ENCODE measurements around the gene UBTD2.

The UBTD2 gene

DNA sequence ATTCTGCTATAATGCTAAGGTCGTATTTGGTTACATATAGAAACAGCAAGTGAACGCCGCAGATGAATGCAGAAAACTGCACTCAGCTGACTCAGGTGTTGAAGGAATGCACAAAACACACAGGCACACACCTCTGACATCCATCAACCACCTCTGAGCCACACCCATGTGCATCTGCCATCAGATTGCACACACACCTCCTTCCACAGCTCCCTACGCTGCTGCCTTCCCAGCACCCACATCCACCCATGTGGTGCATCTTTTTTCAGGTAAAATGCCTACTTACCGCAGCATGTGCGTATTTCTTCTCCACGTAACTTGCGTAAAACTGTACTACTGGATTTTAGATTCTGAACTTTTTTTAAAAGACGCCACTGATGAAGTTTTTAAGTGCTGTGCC is 102.6 kb downstream of the UBTD2 start:
- TF ChIP-seq, protein P1, sequence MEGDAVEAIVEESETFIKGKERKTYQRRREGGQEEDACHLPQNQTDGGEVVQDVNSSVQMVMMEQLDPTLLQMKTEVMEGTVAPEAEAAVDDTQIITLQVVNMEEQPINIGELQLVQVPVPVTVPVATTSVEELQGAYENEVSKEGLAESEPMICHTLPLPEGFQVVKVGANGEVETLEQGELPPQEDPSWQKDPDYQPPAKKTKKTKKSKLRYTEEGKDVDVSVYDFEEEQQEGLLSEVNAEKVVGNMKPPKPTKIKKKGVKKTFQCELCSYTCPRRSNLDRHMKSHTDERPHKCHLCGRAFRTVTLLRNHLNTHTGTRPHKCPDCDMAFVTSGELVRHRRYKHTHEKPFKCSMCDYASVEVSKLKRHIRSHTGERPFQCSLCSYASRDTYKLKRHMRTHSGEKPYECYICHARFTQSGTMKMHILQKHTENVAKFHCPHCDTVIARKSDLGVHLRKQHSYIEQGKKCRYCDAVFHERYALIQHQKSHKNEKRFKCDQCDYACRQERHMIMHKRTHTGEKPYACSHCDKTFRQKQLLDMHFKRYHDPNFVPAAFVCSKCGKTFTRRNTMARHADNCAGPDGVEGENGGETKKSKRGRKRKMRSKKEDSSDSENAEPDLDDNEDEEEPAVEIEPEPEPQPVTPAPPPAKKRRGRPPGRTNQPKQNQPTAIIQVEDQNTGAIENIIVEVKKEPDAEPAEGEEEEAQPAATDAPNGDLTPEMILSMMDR (IDR thresholded peaks at IDR 0.05; ENCODE audit: extremely low read depth, missing control alignments): no peak
- DNase-seq (ENCODE audit: low spot score): no peak

GRCh38 chr5:172178991-172179989 is 104.3 kb downstream of the UBTD2 start:
- TF ChIP-seq, protein P1 (IDR thresholded peaks at IDR 0.05; ENCODE audit: extremely low read depth, missing control alignments): no peak
- DNase-seq (ENCODE audit: low spot score): peak; percentile 57

DNA sequence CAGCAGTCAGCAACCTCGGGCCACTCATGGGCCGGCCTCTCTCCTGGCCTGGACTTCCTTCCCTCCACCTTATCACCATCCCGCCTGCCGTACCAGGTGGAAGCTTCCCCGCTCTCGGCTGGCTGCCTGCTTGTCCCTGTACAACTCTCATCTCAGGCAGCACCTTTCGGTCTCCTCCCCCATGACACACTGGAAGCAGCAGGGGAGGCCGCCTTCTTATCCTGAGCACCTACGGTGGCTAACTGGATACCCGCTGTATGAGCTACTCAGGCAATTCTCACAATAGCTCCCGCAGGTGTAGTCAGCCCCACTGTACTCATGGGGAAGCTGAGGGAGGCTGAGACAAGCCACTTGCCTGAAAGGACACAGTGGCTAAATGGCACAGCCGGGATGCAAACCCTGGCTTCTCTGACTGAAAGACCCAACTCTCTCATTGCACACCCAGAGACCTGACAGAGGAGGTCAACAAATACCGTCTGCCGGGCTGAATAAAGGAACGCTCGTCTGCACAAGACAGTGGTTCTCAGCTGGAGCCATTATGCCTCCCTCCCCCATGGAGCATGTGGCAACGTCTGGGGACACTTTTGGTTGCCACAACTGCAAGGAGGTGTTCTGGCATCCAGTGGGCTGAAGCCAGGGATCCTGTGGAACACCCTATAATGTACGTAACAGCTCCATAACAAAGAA is 105.1 kb downstream of the UBTD2 start:
- TF ChIP-seq, protein P1 (IDR thresholded peaks at IDR 0.05; ENCODE audit: extremely low read depth, missing control alignments): no peak
- DNase-seq (ENCODE audit: low spot score): no peak

- TF ChIP-seq, protein P1 (IDR thresholded peaks at IDR 0.05; ENCODE audit: extremely low read depth, missing control alignments): no peak
- no peak for DNase-seq (ENCODE audit: low spot score)
Observed at GRCh38 chr5:172177176-172177575, 106.4 kb downstream of the UBTD2 start.

DNA sequence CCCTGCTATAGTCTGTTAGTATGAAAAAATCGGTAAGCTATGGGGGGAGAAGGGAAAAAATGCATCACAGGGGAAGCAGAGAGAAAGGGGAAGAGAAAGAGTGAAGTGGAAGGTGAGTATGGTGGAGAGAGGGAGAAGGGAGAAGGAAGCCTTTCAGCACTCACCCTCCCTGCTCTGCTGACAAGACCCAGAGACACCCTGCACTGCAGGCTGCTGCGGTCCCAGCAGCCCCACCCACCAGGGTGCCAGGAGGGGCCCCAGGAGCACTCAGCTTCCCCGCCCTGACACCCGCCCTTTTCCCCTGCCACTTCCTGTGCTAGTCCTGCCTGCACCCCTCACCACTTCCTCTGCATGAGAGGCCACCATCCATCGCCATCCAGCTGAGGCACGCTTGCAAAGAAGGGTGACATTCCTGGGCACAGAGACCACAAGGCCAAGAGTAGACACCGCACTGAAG is 108.3 kb downstream of the UBTD2 start:
- peak; percentile 77 for DNase-seq (ENCODE audit: low spot score)

GRCh38 chr5:172173564-172174153 is 109.9 kb downstream of the UBTD2 start:
- DNase-seq (ENCODE audit: low spot score): no peak
- TF ChIP-seq, protein P1 (IDR thresholded peaks at IDR 0.05; ENCODE audit: extremely low read depth, missing control alignments): no peak

More for the DNA sequence above, 108.3 kb downstream of the UBTD2 start:
- TF ChIP-seq, protein P1 (IDR thresholded peaks at IDR 0.05; ENCODE audit: extremely low read depth, missing control alignments): no peak
